Measurements from ENCODE around the gene EPM2A. TPM values are rescaled to one million over a fixed set of nuclear protein-coding genes. Genes with fewer than 3 reads are reported as not detected.

The EPM2A gene
- total and polyA plus RNA-seq, 10 of the 15 experiments (the other 5 are each of a cell fraction or from before 2014, with no cell fraction given), result 3.4 to 13.0 (median 7.9) TPM

DNA sequence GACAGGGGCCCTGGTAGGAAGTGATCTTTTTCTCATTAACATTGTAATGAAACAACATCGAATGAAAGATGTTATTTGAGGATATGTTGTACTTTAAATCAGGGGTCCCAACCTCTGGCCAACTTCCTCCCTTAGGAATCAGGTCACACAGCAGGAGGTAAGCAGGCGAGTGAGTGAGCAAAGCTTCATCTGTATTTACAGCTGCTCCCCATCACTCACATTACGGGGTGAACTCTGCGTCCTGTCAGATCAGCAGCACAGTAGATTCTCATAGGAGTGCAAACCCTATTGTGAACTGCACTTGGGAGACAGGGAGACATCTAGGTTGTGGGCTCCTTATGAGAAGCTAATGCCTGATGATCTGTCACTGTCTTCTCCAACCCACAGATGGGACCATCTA is 19.9 kb downstream of the EPM2A start:
- intact Hi-C loops (cut with micrococcal nuclease; ENCODE audit: unreplicated experiment), result no loop called here
- no peaks in the 10 kb centered on the region for H4K20me1 ChIP-seq (ENCODE audit: control insufficient read depth, insufficient read depth)
- FAIRE-seq, result no peak
- CTCF ChIA-PET, result interaction anchor here (0.5 kb wide), 1 partner anchor 13 kb away, joined by 3 read pairs; no protein-coding TSS in a partner anchor
- POLR2A ChIA-PET, result no interaction called here
- SMC1A ChIA-PET (ENCODE audit: uncharacterized antibody, unreplicated experiment), result no interaction called here
- no peaks in the 10 kb centered on the region for H3K36me3 ChIP-seq (ENCODE audit: control insufficient read depth in 2 of 2, insufficient read depth in 2 of 2, low read length in 1 of 2)
- DNase-seq (ENCODE audit: low read depth, low spot score), result no peak
- no peak overlapping the region for H3K4me3 ChIP-seq
- H3K27ac ChIP-seq (ENCODE audit: control insufficient read depth, insufficient read depth), result no peak overlapping the region
- no peaks in the 10 kb centered on the region for H3K79me2 ChIP-seq (ENCODE audit: control insufficient read depth, insufficient read depth, low read length)
- no peaks in the 10 kb centered on the region for H3K4me1 ChIP-seq (ENCODE audit: control insufficient read depth, insufficient read depth, low read length)
- H2AFZ ChIP-seq (ENCODE audit: control insufficient read depth, low read depth, low read length), result no peak overlapping the region
- 79% methylated on average over 4 of the region's 4 CpGs for whole genome bisulfite sequencing (ENCODE audit: insufficient coverage, insufficient replicate concordance, low lambda C conversion rate, missing lambda C conversion rate)
- in situ Hi-C loops (cut with MboI), result no loop called here
- BruUV-seq (replicated peaks), result no TSS peak
- peaks cover 9% of the 10 kb centered on the region for H3K9me3 ChIP-seq (replicated peaks; ENCODE audit: control insufficient read depth, insufficient read depth, low read length)
- no peak overlapping the region for H3K9ac ChIP-seq (ENCODE audit: control insufficient read depth, insufficient read depth, low read length)
- RAD21 ChIA-PET (ENCODE audit: unreplicated experiment), result no interaction called here
- no peak for ATAC-seq
- H3K4me2 ChIP-seq (ENCODE audit: control insufficient read depth, insufficient read depth), result no peak overlapping the region
- no peak for TF ChIP-seq SMAD5 (IDR thresholded peaks at IDR 0.05; ENCODE audit: low read depth)
- no peak for TF ChIP-seq NFYA (IDR thresholded peaks at IDR 0.05; ENCODE audit: borderline replicate concordance, low read depth, low read length)
- TF ChIP-seq SREBF1 (IDR thresholded peaks at IDR 0.05; ENCODE audit: low read length), result no peak
- TF ChIP-seq TBL1XR1 (IDR thresholded peaks at IDR 0.05; ENCODE audit: low read depth, low read length), result no peak
- TF ChIP-seq RAD51 (IDR thresholded peaks at IDR 0.05), result no peak
- no peak for TF ChIP-seq POLR2AphosphoS5 (IDR thresholded peaks at IDR 0.05; ENCODE audit: low read length)
- TF ChIP-seq, protein P1, sequence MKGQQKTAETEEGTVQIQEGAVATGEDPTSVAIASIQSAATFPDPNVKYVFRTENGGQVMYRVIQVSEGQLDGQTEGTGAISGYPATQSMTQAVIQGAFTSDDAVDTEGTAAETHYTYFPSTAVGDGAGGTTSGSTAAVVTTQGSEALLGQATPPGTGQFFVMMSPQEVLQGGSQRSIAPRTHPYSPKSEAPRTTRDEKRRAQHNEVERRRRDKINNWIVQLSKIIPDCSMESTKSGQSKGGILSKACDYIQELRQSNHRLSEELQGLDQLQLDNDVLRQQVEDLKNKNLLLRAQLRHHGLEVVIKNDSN (IDR thresholded peaks at IDR 0.05; ENCODE audit: borderline replicate concordance, extremely low read length, insufficient read depth, low read depth, low read length), result no peak
- TF ChIP-seq RAD21 (IDR thresholded peaks at IDR 0.05; ENCODE audit: insufficient read depth, low read depth, low read length), result no peak
- no peak for TF ChIP-seq MEF2B (IDR thresholded peaks at IDR 0.05; ENCODE audit: partially characterized antibody, poor library complexity, severe bottlenecking)
- no peak for TF ChIP-seq MYB (IDR thresholded peaks at IDR 0.05; ENCODE audit: borderline replicate concordance, low read depth, low read length)
- TF ChIP-seq, protein P2, sequence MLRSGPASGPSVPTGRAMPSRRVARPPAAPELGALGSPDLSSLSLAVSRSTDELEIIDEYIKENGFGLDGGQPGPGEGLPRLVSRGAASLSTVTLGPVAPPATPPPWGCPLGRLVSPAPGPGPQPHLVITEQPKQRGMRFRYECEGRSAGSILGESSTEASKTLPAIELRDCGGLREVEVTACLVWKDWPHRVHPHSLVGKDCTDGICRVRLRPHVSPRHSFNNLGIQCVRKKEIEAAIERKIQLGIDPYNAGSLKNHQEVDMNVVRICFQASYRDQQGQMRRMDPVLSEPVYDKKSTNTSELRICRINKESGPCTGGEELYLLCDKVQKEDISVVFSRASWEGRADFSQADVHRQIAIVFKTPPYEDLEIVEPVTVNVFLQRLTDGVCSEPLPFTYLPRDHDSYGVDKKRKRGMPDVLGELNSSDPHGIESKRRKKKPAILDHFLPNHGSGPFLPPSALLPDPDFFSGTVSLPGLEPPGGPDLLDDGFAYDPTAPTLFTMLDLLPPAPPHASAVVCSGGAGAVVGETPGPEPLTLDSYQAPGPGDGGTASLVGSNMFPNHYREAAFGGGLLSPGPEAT (IDR thresholded peaks at IDR 0.05; ENCODE audit: low read depth), result no peak
- TF ChIP-seq, protein P3, sequence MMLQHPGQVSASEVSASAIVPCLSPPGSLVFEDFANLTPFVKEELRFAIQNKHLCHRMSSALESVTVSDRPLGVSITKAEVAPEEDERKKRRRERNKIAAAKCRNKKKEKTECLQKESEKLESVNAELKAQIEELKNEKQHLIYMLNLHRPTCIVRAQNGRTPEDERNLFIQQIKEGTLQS (IDR thresholded peaks at IDR 0.05; ENCODE audit: borderline replicate concordance, extremely low read depth, low read depth, low read length), result no peak
- TF ChIP-seq, protein P4, sequence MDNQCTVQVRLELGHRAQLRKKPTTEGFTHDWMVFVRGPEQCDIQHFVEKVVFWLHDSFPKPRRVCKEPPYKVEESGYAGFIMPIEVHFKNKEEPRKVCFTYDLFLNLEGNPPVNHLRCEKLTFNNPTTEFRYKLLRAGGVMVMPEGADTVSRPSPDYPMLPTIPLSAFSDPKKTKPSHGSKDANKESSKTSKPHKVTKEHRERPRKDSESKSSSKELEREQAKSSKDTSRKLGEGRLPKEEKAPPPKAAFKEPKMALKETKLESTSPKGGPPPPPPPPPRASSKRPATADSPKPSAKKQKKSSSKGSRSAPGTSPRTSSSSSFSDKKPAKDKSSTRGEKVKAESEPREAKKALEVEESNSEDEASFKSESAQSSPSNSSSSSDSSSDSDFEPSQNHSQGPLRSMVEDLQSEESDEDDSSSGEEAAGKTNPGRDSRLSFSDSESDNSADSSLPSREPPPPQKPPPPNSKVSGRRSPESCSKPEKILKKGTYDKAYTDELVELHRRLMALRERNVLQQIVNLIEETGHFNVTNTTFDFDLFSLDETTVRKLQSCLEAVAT (IDR thresholded peaks at IDR 0.05), result no peak
- TF ChIP-seq ZBED1 (IDR thresholded peaks at IDR 0.05; ENCODE audit: borderline replicate concordance), result no peak
- no peak for TF ChIP-seq SRF (IDR thresholded peaks at IDR 0.05; ENCODE audit: low read depth in 2 of 2, low read length in 2 of 2)
- TF ChIP-seq MXI1 (IDR thresholded peaks at IDR 0.05; ENCODE audit: low read depth, low read length), result no peak
- TF ChIP-seq, protein P5, sequence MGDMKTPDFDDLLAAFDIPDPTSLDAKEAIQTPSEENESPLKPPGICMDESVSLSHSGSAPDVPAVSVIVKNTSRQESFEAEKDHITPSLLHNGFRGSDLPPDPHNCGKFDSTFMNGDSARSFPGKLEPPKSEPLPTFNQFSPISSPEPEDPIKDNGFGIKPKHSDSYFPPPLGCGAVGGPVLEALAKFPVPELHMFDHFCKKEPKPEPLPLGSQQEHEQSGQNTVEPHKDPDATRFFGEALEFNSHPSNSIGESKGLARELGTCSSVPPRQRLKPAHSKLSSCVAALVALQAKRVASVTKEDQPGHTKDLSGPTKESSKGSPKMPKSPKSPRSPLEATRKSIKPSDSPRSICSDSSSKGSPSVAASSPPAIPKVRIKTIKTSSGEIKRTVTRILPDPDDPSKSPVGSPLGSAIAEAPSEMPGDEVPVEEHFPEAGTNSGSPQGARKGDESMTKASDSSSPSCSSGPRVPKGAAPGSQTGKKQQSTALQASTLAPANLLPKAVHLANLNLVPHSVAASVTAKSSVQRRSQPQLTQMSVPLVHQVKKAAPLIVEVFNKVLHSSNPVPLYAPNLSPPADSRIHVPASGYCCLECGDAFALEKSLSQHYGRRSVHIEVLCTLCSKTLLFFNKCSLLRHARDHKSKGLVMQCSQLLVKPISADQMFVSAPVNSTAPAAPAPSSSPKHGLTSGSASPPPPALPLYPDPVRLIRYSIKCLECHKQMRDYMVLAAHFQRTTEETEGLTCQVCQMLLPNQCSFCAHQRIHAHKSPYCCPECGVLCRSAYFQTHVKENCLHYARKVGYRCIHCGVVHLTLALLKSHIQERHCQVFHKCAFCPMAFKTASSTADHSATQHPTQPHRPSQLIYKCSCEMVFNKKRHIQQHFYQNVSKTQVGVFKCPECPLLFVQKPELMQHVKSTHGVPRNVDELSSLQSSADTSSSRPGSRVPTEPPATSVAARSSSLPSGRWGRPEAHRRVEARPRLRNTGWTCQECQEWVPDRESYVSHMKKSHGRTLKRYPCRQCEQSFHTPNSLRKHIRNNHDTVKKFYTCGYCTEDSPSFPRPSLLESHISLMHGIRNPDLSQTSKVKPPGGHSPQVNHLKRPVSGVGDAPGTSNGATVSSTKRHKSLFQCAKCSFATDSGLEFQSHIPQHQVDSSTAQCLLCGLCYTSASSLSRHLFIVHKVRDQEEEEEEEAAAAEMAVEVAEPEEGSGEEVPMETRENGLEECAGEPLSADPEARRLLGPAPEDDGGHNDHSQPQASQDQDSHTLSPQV (IDR thresholded peaks at IDR 0.05), result no peak
- H3K27me3 ChIP-seq (replicated peaks in 1 of 2; ENCODE audit: control insufficient read depth in 2 of 2, insufficient read depth in 2 of 2, low read length in 1 of 2), result no peaks in the 10 kb centered on the region
